Esophagus squamous epithelium (tissue), 5 donors: ENCODE measurements around the gene KRTAP5-6. TPM values are rescaled to one million over a fixed set of nuclear protein-coding genes. Genes with fewer than 3 reads are reported as not detected.

Experiments used
- DNase-seq: peaks from one replicate; lab custom pipeline; 2025; lab: John Stamatoyannopoulos, UW
- H3K27ac ChIP-seq, 4 donors: fragments of 200-600 bp; sonication (generic); one replicate each; pipeline ENCODE4 v1.5.1; 2016 to 2019; ENCODE audit warnings: mild to moderate bottlenecking in 1 of 4
- H3K27me3 ChIP-seq, 4 donors: fragments of 200-600 bp; sonication (generic); 1 replicate in 3 of 4; 2 replicates in 1 of 4; pipeline versions ENCODE4 v1.5.1 to v1.6.0; 2017 to 2021; ENCODE audit warnings: antibody characterized with exemption in 1 of 4
- H3K36me3 ChIP-seq, 3 donors: fragments of 200-600 bp; sonication (generic); one replicate each; pipeline ENCODE4 v1.5.1; 2016 to 2019
- H3K4me1 ChIP-seq, 3 donors: fragments of 200-600 bp; sonication (generic); one replicate each; pipeline ENCODE4 v1.5.1; 2017 to 2019
- H3K4me3 ChIP-seq, 4 donors: fragments of 200-600 bp; sonication (generic); 1 replicate in 3 of 4; 2 replicates in 1 of 4; pipeline ENCODE4 v1.5.1; 2016 to 2019; ENCODE audit warnings: mild to moderate bottlenecking in 2 of 4, moderate library complexity in 1 of 4
- H3K9me3 ChIP-seq, 3 donors: fragments of 200-600 bp; sonication (generic); one replicate each; pipeline ENCODE4 v1.5.1; 2016 to 2019
- CTCF ChIP-seq, 6 experiments: fragments of 450-650 bp in 4 of 6; fragments of 200-600 bp in 2 of 6; sonication (generic) in 2 of 6; IDR thresholded peaks; one replicate each; pipeline ENCODE4 v1.5.1; 2016 to 2019; ENCODE audit warnings: antibody characterized with exemption in 6 of 6, mild to moderate bottlenecking in 4 of 6, moderate library complexity in 4 of 6
- POLR2A ChIP-seq, 4 donors: fragments of 450-650 bp; IDR thresholded peaks; one replicate each; pipeline ENCODE4 v1.6.1; 2017; ENCODE audit warnings: antibody characterized with exemption in 4 of 4, mild to moderate bottlenecking in 4 of 4, moderate library complexity in 3 of 4
- WGBS, 2 donors: methylation state at CpG; one replicate each; pipeline ENCODE4 v1.1.5; 2018; 5-methylcytosine and 5-hydroxymethylcytosine counted together
- intact Hi-C: fragments of 100-400 bp; cut with DNase I; formaldehyde crosslinking; loops from one replicate; pipeline ENCODE4 v1.15.0; 2022
- total RNA-seq, 4 donors: library from RNA; depleted of rRNA; stranded (reverse); fragments of >200 nt; gene quantifications; one replicate each; pipeline ENCODE4 v1.1.0, GENCODE V29; 2016
- donor health status: DM: yes; HTN: yes; CAD: no.

The KRTAP5-6 gene
- total RNA-seq, 4 donors from 2014 or later, result not detected

- H3K9me3 ChIP-seq, result no peaks in the 10 kb centered on the region
- no peak for DNase-seq
- WGBS, 2 donors, result 85 to 100% methylated on average over 15 to 21 of the region's 24 CpGs
- H3K4me1 ChIP-seq, result no peaks in the 10 kb centered on the region
- H3K36me3 ChIP-seq, result no peaks in the 10 kb centered on the region
- no peak overlapping the region for H3K27ac ChIP-seq
- intact Hi-C loops, result no loop called here
- no peak overlapping the region for H3K4me3 ChIP-seq
- TF ChIP-seq CTCF (IDR thresholded peaks at IDR 0.05), result no peak
- no peak for TF ChIP-seq POLR2A (IDR thresholded peaks at IDR 0.05)
- H3K27me3 ChIP-seq, result peaks cover 0 to 30% (median 0%) of the 10 kb centered on the region in 4 donors
These were observed 18.2 kb downstream of the KRTAP5-6 start for GRCh38 chr11:1714908-1715885.

- intact Hi-C loops, result no loop called here
- Histone ChIP-seq H3K27me3 (peaks cover 0 to 35% (median under 1%) of the 10 kb centered on the region in 4 donors), H3K36me3 (no peaks in the 10 kb centered on the region), H3K4me1 (no peaks in the 10 kb centered on the region), H3K27ac (no peak overlapping the region), H3K9me3 (no peaks in the 10 kb centered on the region), H3K4me3 (no peak overlapping the region)
- TF ChIP-seq CTCF (IDR thresholded peaks at IDR 0.05) (no peak), POLR2A (IDR thresholded peaks at IDR 0.05) (no peak)
- WGBS, 2 donors, result 45 to 48% methylated on average over 8 of the region's 8 CpGs
- no peak for DNase-seq
These were observed 20.8 kb downstream of the KRTAP5-6 start for GRCh38 chr11:1717745-1718144.

GRCh38 chr11:1718326-1718725 lies 21.3 kb downstream of the KRTAP5-6 start:
- TF ChIP-seq CTCF (IDR thresholded peaks at IDR 0.05) (no peak), POLR2A (IDR thresholded peaks at IDR 0.05) (no peak)
- no peak overlapping the region for H3K27ac ChIP-seq
- H3K4me3 ChIP-seq, result no peak overlapping the region
- intact Hi-C loops, result no loop called here
- peaks cover 0 to 39% (median 2%) of the 10 kb centered on the region in 4 donors for H3K27me3 ChIP-seq
- no peaks in the 10 kb centered on the region for H3K4me1 ChIP-seq
- no peaks in the 10 kb centered on the region for H3K9me3 ChIP-seq
- H3K36me3 ChIP-seq, result no peaks in the 10 kb centered on the region
- no peak for DNase-seq
- WGBS, 2 donors, result 90 to 92% methylated on average over 13 to 14 of the region's 15 CpGs

- Histone ChIP-seq H3K4me1 (no peaks in the 10 kb centered on the region), H3K4me3 (no peak overlapping the region), H3K27me3 (peaks cover 0 to 43% (median 2%) of the 10 kb centered on the region in 4 donors), H3K36me3 (no peaks in the 10 kb centered on the region), H3K27ac (no peak overlapping the region), H3K9me3 (no peaks in the 10 kb centered on the region)
- TF ChIP-seq CTCF (IDR thresholded peaks at IDR 0.05), result no peak
- no peak for TF ChIP-seq POLR2A (IDR thresholded peaks at IDR 0.05)
- intact Hi-C loops, result no loop called here
- WGBS, 2 donors, result 72 to 78% methylated on average over 8 of the region's 8 CpGs
- no peak for DNase-seq
These were observed 22.8 kb downstream of the KRTAP5-6 start for GRCh38 chr11:1719781-1720180.

GRCh38 chr11:1727096-1727690 lies 30.2 kb downstream of the KRTAP5-6 start:
- Histone ChIP-seq H3K27me3 (peaks cover 0 to 83% (median 2%) of the 10 kb centered on the region in 4 donors), H3K36me3 (no peaks in the 10 kb centered on the region), H3K27ac (no peak overlapping the region), H3K9me3 (no peaks in the 10 kb centered on the region), H3K4me3 (no peak overlapping the region), H3K4me1 (peaks cover 0 to 3% (median 0%) of the 10 kb centered on the region in 3 donors)
- DNase-seq, result no peak
- intact Hi-C loops, result no loop called here
- TF ChIP-seq CTCF (IDR thresholded peaks at IDR 0.05) (no peak), POLR2A (IDR thresholded peaks at IDR 0.05) (no peak)
- 65 to 67% methylated on average over 11 of the region's 11 CpGs for WGBS, 2 donors
